Measurements from ENCODE around the gene PIGU. TPM values are rescaled to one million over a fixed set of nuclear protein-coding genes. Genes with fewer than 3 reads are reported as not detected.

The PIGU gene
- total RNA-seq, 1 donor from 2014 or later = 40.1 TPM

DNA sequence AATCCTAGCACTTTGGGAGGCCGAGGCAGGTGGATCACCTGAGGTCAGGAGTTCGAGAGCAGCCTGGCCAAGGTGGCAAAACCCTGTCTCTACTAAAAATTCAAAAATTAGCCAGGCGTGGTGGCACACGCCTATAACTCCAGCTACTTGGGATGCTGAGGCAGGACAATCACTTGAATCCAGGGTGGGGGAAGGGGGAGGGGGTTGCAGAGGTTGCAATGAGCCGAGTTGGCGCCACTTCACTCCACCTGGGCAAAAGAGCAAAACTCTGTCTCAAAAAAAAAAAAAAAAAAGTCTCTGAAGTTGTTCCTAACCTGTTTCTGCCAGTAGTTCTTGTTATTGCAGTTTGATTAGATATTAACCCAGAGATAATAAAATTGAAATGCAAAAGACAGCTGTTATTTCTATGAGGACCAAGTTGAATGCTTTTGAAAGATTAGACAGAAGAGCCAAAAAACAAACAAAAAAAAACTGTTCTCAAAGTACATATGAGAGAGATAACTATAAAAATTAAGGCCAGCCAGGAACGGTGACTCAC lies 22.6 kb downstream of the PIGU start:
- Histone ChIP-seq H3K4me3 (no peak overlapping the region), H3K79me2 (ENCODE audit: low read depth) (no peaks in the 10 kb centered on the region), H3K4me1 (no peaks in the 10 kb centered on the region), H3K36me3 (no peaks in the 10 kb centered on the region), H2AFZ (replicated peaks) (no peak overlapping the region), H3F3A (ENCODE audit: low read depth) (no peaks in the 10 kb centered on the region), H3K27me3 (no peaks in the 10 kb centered on the region), H3K9ac (no peak overlapping the region), H3K4me2 (no peak overlapping the region), H3K9me3 (ENCODE audit: low read depth) (no peaks in the 10 kb centered on the region), H3K27ac (no peak overlapping the region), H4K20me1 (ENCODE audit: low read depth) (no peaks in the 10 kb centered on the region)
- no peak overlapping the region for H3K27ac Mint-ChIP-seq
- H3K4me3 Mint-ChIP-seq = no peak overlapping the region
- H3K36me3 Mint-ChIP-seq = peaks cover 32% of the 10 kb centered on the region
- no peaks in the 10 kb centered on the region for H3K4me1 Mint-ChIP-seq
- peaks cover 4% of the 10 kb centered on the region for H3K27me3 Mint-ChIP-seq (ENCODE audit: insufficient read depth, low read depth)
- TF ChIP-seq EZH2 (IDR thresholded peaks at IDR 0.05) = no peak
- TF ChIP-seq EZH2phosphoT487 (IDR thresholded peaks at IDR 0.05) = no peak
- TF ChIP-seq, protein P1, sequence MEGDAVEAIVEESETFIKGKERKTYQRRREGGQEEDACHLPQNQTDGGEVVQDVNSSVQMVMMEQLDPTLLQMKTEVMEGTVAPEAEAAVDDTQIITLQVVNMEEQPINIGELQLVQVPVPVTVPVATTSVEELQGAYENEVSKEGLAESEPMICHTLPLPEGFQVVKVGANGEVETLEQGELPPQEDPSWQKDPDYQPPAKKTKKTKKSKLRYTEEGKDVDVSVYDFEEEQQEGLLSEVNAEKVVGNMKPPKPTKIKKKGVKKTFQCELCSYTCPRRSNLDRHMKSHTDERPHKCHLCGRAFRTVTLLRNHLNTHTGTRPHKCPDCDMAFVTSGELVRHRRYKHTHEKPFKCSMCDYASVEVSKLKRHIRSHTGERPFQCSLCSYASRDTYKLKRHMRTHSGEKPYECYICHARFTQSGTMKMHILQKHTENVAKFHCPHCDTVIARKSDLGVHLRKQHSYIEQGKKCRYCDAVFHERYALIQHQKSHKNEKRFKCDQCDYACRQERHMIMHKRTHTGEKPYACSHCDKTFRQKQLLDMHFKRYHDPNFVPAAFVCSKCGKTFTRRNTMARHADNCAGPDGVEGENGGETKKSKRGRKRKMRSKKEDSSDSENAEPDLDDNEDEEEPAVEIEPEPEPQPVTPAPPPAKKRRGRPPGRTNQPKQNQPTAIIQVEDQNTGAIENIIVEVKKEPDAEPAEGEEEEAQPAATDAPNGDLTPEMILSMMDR (IDR thresholded peaks at IDR 0.05) = no peak
- no peak for DNase-seq (ENCODE audit: low spot score)
- no peaks in the 10 kb centered on the region for H3K9me3 Mint-ChIP-seq

DNA sequence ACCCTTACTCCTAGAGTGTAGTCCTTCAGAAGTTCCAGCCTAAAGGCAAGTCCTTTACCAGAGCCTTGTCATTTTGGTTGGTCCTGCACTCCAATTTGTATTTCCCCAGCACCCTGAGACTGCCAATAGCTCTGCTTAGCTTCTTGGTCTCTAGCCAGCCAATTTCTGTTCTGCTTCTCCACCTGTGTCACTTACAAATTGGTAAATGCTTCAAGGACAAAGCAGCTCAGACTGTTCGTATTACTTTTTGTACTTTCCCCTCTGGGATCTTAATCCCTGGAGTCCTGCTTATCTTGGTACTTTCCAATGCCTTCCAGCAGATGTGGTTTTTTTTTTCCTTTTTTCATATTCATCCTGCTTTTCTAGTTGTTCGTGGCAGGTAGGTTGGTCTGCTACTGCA lies 25.7 kb downstream of the PIGU start:
- TF ChIP-seq EZH2 (IDR thresholded peaks at IDR 0.05) = no peak
- no peak for TF ChIP-seq EZH2phosphoT487 (IDR thresholded peaks at IDR 0.05)
- TF ChIP-seq, protein P1 (IDR thresholded peaks at IDR 0.05) = no peak
- H3K4me3 ChIP-seq = no peak overlapping the region

DNA sequence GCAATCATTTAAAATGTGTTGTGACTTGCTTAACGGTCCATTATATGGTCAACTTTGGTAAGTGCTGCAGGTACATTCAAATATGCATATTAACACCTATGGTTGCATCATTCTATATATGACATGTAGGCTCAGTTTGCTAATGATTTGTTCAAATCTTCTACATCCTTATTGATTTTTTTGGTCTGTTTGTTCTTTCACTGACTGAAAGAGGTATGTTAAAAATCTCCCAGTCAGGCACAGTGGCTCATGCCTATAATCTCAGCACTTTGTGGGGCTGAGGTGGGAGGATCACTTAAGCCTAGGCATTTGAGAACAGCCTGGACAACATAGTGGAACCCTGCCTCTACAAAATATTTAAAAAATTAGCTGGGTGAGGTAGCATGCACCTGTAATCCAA lies 29.2 kb downstream of the PIGU start:
- Histone ChIP-seq H3K4me3 (no peak overlapping the region), H3K9ac (no peak overlapping the region), H3K27me3 (no peaks in the 10 kb centered on the region), H3K4me2 (no peak overlapping the region), H3K27ac (no peak overlapping the region), H2AFZ (replicated peaks) (no peak overlapping the region), H4K20me1 (ENCODE audit: low read depth) (no peaks in the 10 kb centered on the region), H3K36me3 (no peaks in the 10 kb centered on the region), H3K9me3 (ENCODE audit: low read depth) (no peaks in the 10 kb centered on the region), H3K79me2 (ENCODE audit: low read depth) (no peaks in the 10 kb centered on the region), H3K4me1 (no peaks in the 10 kb centered on the region), H3F3A (ENCODE audit: low read depth) (no peaks in the 10 kb centered on the region)
- peaks cover 13% of the 10 kb centered on the region for H3K36me3 Mint-ChIP-seq
- TF ChIP-seq EZH2phosphoT487 (IDR thresholded peaks at IDR 0.05) = no peak
- TF ChIP-seq EZH2 (IDR thresholded peaks at IDR 0.05) = no peak
- TF ChIP-seq, protein P1 (IDR thresholded peaks at IDR 0.05) = no peak
- peaks cover 2% of the 10 kb centered on the region for H3K27me3 Mint-ChIP-seq (ENCODE audit: insufficient read depth, low read depth)
- no peak overlapping the region for H3K27ac Mint-ChIP-seq
- no peaks in the 10 kb centered on the region for H3K4me1 Mint-ChIP-seq
- no peaks in the 10 kb centered on the region for H3K9me3 Mint-ChIP-seq
- H3K4me3 Mint-ChIP-seq = no peak overlapping the region
- DNase-seq (ENCODE audit: low spot score) = no peak

More for the DNA sequence above, 25.7 kb downstream of the PIGU start:
- H3K36me3 ChIP-seq = no peaks in the 10 kb centered on the region
- DNase-seq (ENCODE audit: low spot score) = no peak
- H3K27ac ChIP-seq = no peak overlapping the region
- no peaks in the 10 kb centered on the region for H3K9me3 ChIP-seq (ENCODE audit: low read depth)
- no peaks in the 10 kb centered on the region for H4K20me1 ChIP-seq (ENCODE audit: low read depth)
- no peaks in the 10 kb centered on the region for H3K4me1 ChIP-seq
- no peak overlapping the region for H3K9ac ChIP-seq
- H2AFZ ChIP-seq (replicated peaks) = no peak overlapping the region
- Mint-ChIP-seq H3K27ac (no peak overlapping the region), H3K4me3 (no peak overlapping the region), H3K27me3 (ENCODE audit: insufficient read depth, low read depth) (peaks cover 2% of the 10 kb centered on the region), H3K4me1 (no peaks in the 10 kb centered on the region), H3K9me3 (no peaks in the 10 kb centered on the region), H3K36me3 (peaks cover 24% of the 10 kb centered on the region)
- no peak overlapping the region for H3K4me2 ChIP-seq
- no peaks in the 10 kb centered on the region for H3F3A ChIP-seq (ENCODE audit: low read depth)
- H3K27me3 ChIP-seq = no peaks in the 10 kb centered on the region
- H3K79me2 ChIP-seq (ENCODE audit: low read depth) = no peaks in the 10 kb centered on the region
